ENCODE measurements around the gene HMMR. TPM values are rescaled to one million over a fixed set of nuclear protein-coding genes. Genes with fewer than 3 reads are reported as not detected.

HMMR gene
- total and polyA plus RNA-seq, 2 of the 4 experiments (the other 2 are of a cell fraction): 13.0 to 24.6 TPM

DNA sequence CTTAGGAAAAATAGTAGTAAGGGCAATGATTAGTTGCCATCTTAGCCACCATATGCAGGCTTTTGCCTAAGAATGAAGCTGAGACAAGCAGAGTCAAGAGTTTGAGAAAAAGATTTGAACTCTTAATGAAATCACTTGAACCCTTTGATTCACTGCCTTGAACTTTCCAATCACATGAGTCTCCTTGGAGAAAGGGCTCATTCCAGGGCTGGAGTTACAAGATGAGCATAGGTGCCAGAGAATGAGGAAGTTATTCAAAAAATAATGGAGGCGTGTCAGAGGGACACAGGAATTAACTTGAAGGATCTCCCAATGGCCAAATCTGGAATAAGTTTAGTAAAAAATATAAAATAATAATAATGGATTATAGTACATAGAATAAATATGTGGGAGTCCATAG, 80.3 kb downstream of the HMMR start:
- H2AFZ ChIP-seq (replicated peaks; ENCODE audit: low read length, poor library complexity): no peak overlapping the region
- ChIA-PET POLR2A (ENCODE audit: unreplicated experiment) (no interaction called here), CTCF (no interaction called here)
- H4K8ac ChIP-seq (ENCODE audit: low read depth in 2 of 2, low read length in 2 of 2): no peak overlapping the region
- no peak overlapping the region for H2BK20ac ChIP-seq (ENCODE audit: low read depth, low read length)
- no peak overlapping the region for H2BK15ac ChIP-seq (ENCODE audit: low read depth, low read length)
- H2AK5ac ChIP-seq (ENCODE audit: low read depth, low read length): no peak overlapping the region
- H3K18ac ChIP-seq (ENCODE audit: low read depth, low read length): no peak overlapping the region
- dilution Hi-C loops (cut with HindIII; ENCODE audit: low sequenced_read_pairs, unreplicated experiment) (no loop called here), intact Hi-C loops (cut with micrococcal nuclease) (no loop called here), in situ Hi-C loops (cut with MboI; ENCODE audit: low sequenced_read_pairs) (no loop called here)
- H3K56ac ChIP-seq (ENCODE audit: extremely low read depth, insufficient read depth, low read length): no peak overlapping the region
- no peaks in the 10 kb centered on the region for H3K9me1 ChIP-seq (ENCODE audit: insufficient read depth, low read length)
- H3K27ac ChIP-seq (ENCODE audit: insufficient read depth, low read length): no peak overlapping the region
- no peak overlapping the region for H3K14ac ChIP-seq (replicated peaks; ENCODE audit: low read depth, low read length)
- WGBS, 2 experiments (ENCODE audit: extremely low coverage in 2 of 2, insufficient read length in 1 of 2): no CpG with 5 or more reads among the region's 1 CpG
- no peak overlapping the region for H4K5ac ChIP-seq (ENCODE audit: low read depth, low read length)
- no peak for TF ChIP-seq MAZ (IDR thresholded peaks at IDR 0.05; ENCODE audit: borderline replicate concordance, low read depth, low read length)
- TF ChIP-seq RFX5 (IDR thresholded peaks at IDR 0.05; ENCODE audit: low read depth, low read length): no peak
- no peak for TF ChIP-seq CHD1 (IDR thresholded peaks at IDR 0.05; ENCODE audit: low read depth, low read length)
- TF ChIP-seq MXI1 (IDR thresholded peaks at IDR 0.05; ENCODE audit: borderline replicate concordance, low read depth, low read length): no peak
- TF ChIP-seq, protein P1, sequence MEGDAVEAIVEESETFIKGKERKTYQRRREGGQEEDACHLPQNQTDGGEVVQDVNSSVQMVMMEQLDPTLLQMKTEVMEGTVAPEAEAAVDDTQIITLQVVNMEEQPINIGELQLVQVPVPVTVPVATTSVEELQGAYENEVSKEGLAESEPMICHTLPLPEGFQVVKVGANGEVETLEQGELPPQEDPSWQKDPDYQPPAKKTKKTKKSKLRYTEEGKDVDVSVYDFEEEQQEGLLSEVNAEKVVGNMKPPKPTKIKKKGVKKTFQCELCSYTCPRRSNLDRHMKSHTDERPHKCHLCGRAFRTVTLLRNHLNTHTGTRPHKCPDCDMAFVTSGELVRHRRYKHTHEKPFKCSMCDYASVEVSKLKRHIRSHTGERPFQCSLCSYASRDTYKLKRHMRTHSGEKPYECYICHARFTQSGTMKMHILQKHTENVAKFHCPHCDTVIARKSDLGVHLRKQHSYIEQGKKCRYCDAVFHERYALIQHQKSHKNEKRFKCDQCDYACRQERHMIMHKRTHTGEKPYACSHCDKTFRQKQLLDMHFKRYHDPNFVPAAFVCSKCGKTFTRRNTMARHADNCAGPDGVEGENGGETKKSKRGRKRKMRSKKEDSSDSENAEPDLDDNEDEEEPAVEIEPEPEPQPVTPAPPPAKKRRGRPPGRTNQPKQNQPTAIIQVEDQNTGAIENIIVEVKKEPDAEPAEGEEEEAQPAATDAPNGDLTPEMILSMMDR (conservative IDR thresholded peaks at IDR 0.05; ENCODE audit: low read depth, low read length): no peak
- no peak for TF ChIP-seq FOS (IDR thresholded peaks at IDR 0.05; ENCODE audit: low read depth, low read length)
- no peak for TF ChIP-seq BHLHE40 (IDR thresholded peaks at IDR 0.05; ENCODE audit: low read depth, low read length)
- TF ChIP-seq CEBPB (IDR thresholded peaks at IDR 0.05; ENCODE audit: low read depth, low read length): no peak
- no peak for TF ChIP-seq RAD21 (IDR thresholded peaks at IDR 0.05; ENCODE audit: low read length)
- TF ChIP-seq POLR2A (IDR thresholded peaks at IDR 0.05; ENCODE audit: low read depth, low read length): no peak
- TF ChIP-seq NFE2L2 (IDR thresholded peaks at IDR 0.05; ENCODE audit: low read depth, low read length): no peak
- no peak for TF ChIP-seq MAFK (IDR thresholded peaks at IDR 0.05; ENCODE audit: low read depth, low read length)
- no peak for TF ChIP-seq SMC3 (IDR thresholded peaks at IDR 0.05; ENCODE audit: low read depth, low read length)
- TF ChIP-seq, protein P2, sequence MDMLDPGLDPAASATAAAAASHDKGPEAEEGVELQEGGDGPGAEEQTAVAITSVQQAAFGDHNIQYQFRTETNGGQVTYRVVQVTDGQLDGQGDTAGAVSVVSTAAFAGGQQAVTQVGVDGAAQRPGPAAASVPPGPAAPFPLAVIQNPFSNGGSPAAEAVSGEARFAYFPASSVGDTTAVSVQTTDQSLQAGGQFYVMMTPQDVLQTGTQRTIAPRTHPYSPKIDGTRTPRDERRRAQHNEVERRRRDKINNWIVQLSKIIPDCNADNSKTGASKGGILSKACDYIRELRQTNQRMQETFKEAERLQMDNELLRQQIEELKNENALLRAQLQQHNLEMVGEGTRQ (IDR thresholded peaks at IDR 0.05; ENCODE audit: low read depth, low read length): no peak
- TF ChIP-seq RCOR1 (IDR thresholded peaks at IDR 0.05; ENCODE audit: insufficient replicate concordance, low read length): no peak
- TF ChIP-seq, protein P3, sequence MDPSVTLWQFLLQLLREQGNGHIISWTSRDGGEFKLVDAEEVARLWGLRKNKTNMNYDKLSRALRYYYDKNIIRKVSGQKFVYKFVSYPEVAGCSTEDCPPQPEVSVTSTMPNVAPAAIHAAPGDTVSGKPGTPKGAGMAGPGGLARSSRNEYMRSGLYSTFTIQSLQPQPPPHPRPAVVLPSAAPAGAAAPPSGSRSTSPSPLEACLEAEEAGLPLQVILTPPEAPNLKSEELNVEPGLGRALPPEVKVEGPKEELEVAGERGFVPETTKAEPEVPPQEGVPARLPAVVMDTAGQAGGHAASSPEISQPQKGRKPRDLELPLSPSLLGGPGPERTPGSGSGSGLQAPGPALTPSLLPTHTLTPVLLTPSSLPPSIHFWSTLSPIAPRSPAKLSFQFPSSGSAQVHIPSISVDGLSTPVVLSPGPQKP (IDR thresholded peaks at IDR 0.05; ENCODE audit: borderline replicate concordance, low read depth, low read length): no peak
- H3K79me1 ChIP-seq (ENCODE audit: low read depth in 1 of 2, low read length in 2 of 2): no peaks in the 10 kb centered on the region
- no peak overlapping the region for H2BK5ac ChIP-seq (ENCODE audit: low read depth, low read length, poor library complexity, severe bottlenecking)
- H4K20me1 ChIP-seq (ENCODE audit: insufficient read depth, low read length): no peaks in the 10 kb centered on the region
- H3K27me3 ChIP-seq (ENCODE audit: control insufficient read depth, insufficient read depth, low read length): peaks cover 2% of the 10 kb centered on the region
- no peak overlapping the region for H3K4me3 ChIP-seq (ENCODE audit: insufficient read depth, low read depth, low read length)
- ATAC-seq (ENCODE audit: low read depth) (no peak), DNase-seq (no peak)
- BruUV-seq (replicated peaks): no TSS peak
- H2AK9ac ChIP-seq (replicated peaks; ENCODE audit: low read depth, low read length, poor library complexity): no peak overlapping the region
- H2BK120ac ChIP-seq (ENCODE audit: low read depth, low read length): no peak overlapping the region
- H3K4ac ChIP-seq (ENCODE audit: low read depth, low read length): no peak overlapping the region
- no peak overlapping the region for H3K23ac ChIP-seq (ENCODE audit: low read depth, low read length)
- no peak overlapping the region for H3K4me2 ChIP-seq (ENCODE audit: low read depth, low read length)
- H3K9ac ChIP-seq (ENCODE audit: low read depth, low read length): no peak overlapping the region
- no peaks in the 10 kb centered on the region for H3K9me3 ChIP-seq (ENCODE audit: control insufficient read depth, insufficient read depth, low read length)
- no peaks in the 10 kb centered on the region for H3K4me1 ChIP-seq (ENCODE audit: control insufficient read depth, insufficient read depth, low read length)
- H3K36me3 ChIP-seq (ENCODE audit: control insufficient read depth, insufficient read depth, low read length): no peaks in the 10 kb centered on the region
- no peak overlapping the region for H4K91ac ChIP-seq (ENCODE audit: insufficient read depth, low read depth, low read length)

Data from IMR-90 (cell line).